Hepatocyte (in vitro differentiated cells): ENCODE data around the gene EXOSC7.

Source experiments
- CTCF ChIP-seq: fragments of 200-600 bp; sonication (generic); IDR thresholded peaks from 2 replicates; pipeline ENCODE4 v1.5.1; 2016; ENCODE audit warnings: antibody characterized with exemption, mild to moderate bottlenecking; ENCODE audit not compliant: poor library complexity
- EZH2 ChIP-seq: fragments of 200-600 bp; sonication (generic); IDR thresholded peaks from 2 replicates; pipeline ENCODE4 v1.6.1; 2016; ENCODE audit warnings: antibody characterized with exemption, mild to moderate bottlenecking, borderline replicate concordance
- EZH2phosphoT487 ChIP-seq: fragments of 200-600 bp; sonication (generic); IDR thresholded peaks from one replicate; pipeline ENCODE4 v1.6.1; 2018; ENCODE audit warnings: antibody characterized with exemption, mild to moderate bottlenecking, low read depth, moderate library complexity; ENCODE audit not compliant: unreplicated experiment, severe bottlenecking

DNA sequence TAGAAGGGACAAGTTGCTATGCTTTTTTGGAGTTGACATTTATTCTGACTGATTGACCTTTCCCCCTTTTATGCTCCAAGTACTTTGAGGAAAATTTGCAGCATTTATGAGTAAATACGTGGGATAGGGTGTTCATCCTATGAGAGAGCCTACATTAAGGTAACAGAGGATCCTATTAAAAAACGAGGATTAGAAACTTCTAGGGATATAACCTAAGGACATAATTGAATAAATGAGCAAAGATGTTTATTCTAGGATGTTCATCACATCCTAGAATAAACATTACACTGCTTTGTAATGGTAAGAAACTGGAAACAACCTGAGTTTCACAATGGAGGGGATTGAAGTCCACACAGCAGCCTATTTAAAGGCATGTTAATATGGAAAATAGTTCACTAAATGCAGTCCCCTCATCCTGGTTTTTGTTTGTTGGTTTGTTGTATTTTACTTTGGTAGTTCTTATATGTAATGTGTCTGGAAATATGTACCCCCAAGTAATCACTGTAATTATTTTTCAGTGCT is 26.2 kb downstream of the EXOSC7 start:
- TF ChIP-seq CTCF (no peak), EZH2 (no peak), EZH2phosphoT487 (no peak)
